Cardiac fibroblast (primary cell): ENCODE data around the gene RPN2.

Experiments
- DNase-seq, 2 donors: peaks; one replicate each; pipeline versions ENCODE4 v3.0.0 to v3.0.0-alpha.2; 2010; ENCODE audit warnings: low read depth in 2 of 2
- H3K4me3 ChIP-seq, 2 donors: replicated peaks in 1 of 2; 1 replicate in 1 of 2; 2 replicates in 1 of 2; pipeline ENCODE4 v1.5.1; 2011; ENCODE audit warnings: low read depth in 2 of 2, low read length in 2 of 2, mild to moderate bottlenecking in 2 of 2, moderate library complexity in 1 of 2
- TF ChIP-seq, protein P1 (sequence below): IDR thresholded peaks from one replicate; pipeline ENCODE4 v1.5.1; 2011; ENCODE audit warnings: low read depth, mild to moderate bottlenecking, low read length, inconsistent platforms

RPN2 gene

DNA sequence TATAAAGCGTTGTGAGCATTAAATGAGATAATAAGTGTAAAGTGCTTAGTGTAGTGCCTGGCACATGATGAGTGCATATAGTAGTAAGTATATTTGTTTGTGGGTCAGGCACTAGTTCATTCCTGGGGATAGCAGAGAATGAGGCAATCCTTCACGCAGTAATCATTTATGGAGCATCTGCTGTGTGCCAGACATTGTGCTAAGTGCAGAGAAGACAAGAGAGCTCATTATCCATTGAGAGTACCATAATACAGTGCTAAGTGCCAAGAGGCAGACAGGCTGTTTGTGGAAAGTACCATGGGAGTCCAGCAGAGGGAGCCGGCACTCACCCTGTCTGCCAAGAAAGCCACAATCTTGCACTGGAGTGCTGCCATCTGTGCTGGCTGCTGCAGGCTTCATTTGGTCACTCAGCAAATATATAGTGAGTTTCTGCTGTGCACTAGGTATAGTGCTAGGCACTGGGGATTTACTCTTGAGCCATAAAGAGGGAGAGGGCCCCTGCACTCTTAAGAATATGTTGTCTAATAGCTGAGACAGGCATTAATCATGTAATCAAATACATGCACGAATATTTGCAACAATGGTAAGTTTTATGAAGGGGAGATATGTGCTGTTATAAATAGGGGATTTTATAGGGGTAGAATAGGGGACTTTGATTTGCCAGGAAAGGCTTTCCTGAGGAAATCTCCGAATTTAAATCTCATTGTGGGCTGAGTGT is 13.2 kb downstream of the RPN2 start:
- TF ChIP-seq, protein P1, sequence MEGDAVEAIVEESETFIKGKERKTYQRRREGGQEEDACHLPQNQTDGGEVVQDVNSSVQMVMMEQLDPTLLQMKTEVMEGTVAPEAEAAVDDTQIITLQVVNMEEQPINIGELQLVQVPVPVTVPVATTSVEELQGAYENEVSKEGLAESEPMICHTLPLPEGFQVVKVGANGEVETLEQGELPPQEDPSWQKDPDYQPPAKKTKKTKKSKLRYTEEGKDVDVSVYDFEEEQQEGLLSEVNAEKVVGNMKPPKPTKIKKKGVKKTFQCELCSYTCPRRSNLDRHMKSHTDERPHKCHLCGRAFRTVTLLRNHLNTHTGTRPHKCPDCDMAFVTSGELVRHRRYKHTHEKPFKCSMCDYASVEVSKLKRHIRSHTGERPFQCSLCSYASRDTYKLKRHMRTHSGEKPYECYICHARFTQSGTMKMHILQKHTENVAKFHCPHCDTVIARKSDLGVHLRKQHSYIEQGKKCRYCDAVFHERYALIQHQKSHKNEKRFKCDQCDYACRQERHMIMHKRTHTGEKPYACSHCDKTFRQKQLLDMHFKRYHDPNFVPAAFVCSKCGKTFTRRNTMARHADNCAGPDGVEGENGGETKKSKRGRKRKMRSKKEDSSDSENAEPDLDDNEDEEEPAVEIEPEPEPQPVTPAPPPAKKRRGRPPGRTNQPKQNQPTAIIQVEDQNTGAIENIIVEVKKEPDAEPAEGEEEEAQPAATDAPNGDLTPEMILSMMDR, result peak; percentile 97

GRCh38 chr20:37193226-37193625 is 14.1 kb downstream of the RPN2 start:
- TF ChIP-seq, protein P1, result no peak
- H3K4me3 ChIP-seq, result no peak overlapping the region
- no peak for DNase-seq

More for the DNA sequence above, 13.2 kb downstream of the RPN2 start:
- DNase-seq, result peak; percentile 88 to 95
- no peak overlapping the region for H3K4me3 ChIP-seq

DNA sequence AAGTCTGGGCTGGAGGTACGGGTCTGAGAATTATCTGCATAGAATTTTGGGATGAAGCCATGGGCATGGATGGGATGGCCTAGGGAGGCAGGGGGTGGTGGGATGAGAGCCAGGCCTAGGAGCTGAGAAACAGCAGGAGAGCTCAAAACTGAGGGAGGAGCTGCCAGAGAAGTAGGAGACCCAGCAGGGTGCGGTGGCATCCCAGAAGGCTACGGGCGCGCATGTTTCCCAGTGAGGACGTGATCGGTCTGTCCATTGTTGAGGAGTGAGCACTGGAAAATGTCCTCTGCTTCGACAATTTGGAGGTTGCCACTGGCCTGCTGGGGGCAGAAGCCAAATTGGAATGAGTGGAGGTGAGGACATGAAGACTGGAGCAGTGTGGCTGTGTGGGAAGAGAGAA is 14.7 kb downstream of the RPN2 start:
- DNase-seq, result no peak
- no peak overlapping the region for H3K4me3 ChIP-seq
- TF ChIP-seq, protein P1, result no peak

GRCh38 chr20:37194621-37195417 is 15.7 kb downstream of the RPN2 start:
- H3K4me3 ChIP-seq, result no peak overlapping the region
- TF ChIP-seq, protein P1, result no peak
- no peak for DNase-seq

DNA sequence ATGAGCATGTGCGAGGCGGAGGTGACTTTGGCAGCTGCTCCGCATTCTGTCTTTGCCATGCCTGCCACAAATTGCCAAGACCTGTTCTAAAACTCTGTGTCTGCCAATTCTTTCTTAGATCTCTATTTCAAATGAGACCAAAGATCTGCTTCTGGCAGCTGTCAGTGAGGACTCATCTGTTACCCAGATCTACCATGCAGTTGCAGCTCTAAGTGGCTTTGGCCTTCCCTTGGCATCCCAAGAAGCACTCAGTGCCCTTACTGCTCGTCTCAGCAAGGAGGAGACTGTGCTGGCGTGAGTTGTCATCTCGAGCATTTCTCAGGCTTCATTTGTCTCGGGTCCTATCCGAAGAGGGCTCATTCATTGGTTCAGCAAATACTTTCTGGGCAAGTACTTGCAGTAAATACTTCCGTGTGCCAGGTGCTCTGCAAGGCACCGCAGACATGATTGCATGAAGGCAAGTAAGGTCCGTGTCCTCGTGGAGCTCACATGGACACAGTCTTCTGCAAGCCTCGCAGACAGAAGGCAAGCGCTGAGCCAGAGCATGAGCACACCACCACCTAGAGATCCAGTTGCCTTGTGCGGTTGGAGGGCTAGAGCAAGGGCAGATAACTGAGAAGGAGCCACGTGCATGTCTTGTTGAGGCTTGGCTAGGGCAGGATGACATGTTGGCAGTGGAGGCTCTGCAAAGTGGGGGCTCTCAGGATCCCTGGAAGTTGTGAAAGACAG is 20.0 kb downstream of the RPN2 start:
- H3K4me3 ChIP-seq, result no peak overlapping the region
- TF ChIP-seq, protein P1, result no peak

GRCh38 chr20:37200376-37200775 is 21.2 kb downstream of the RPN2 start:
- TF ChIP-seq, protein P1, result no peak
- no peak overlapping the region for H3K4me3 ChIP-seq
- DNase-seq, result no peak

More for the DNA sequence above, 20.0 kb downstream of the RPN2 start:
- no peak for DNase-seq
